ENCODE results near the gene OSBPL10.

DNA sequence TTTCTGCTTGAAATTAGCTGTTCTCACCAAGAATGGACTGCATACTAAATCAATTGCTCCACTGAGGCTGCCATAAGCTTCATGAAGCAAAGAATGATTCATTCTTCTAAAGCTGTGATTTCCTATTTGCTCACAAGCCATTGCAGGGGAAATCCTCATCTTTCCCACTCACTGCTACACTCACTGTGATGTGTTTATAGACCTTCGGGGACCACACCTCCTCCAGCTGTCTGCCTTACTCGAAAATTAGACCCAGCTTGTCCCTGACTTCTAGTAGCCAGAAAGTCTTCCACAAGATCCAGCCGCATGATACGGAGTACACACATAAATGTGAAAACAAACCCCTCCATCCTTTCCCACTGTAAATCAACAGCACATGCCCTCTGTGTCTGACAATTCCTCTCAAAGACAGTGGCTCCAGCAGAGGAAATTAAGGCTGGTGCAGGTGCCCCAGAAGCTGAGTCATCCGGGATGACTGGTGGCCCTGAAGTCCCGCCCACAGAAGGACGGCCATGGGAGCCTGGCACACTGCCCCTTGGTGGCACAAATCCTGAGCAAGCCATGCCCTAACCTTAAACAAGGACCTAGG lies 276.4 kb downstream of the OSBPL10 start:
- TF ChIP-seq, protein P1, sequence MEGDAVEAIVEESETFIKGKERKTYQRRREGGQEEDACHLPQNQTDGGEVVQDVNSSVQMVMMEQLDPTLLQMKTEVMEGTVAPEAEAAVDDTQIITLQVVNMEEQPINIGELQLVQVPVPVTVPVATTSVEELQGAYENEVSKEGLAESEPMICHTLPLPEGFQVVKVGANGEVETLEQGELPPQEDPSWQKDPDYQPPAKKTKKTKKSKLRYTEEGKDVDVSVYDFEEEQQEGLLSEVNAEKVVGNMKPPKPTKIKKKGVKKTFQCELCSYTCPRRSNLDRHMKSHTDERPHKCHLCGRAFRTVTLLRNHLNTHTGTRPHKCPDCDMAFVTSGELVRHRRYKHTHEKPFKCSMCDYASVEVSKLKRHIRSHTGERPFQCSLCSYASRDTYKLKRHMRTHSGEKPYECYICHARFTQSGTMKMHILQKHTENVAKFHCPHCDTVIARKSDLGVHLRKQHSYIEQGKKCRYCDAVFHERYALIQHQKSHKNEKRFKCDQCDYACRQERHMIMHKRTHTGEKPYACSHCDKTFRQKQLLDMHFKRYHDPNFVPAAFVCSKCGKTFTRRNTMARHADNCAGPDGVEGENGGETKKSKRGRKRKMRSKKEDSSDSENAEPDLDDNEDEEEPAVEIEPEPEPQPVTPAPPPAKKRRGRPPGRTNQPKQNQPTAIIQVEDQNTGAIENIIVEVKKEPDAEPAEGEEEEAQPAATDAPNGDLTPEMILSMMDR (IDR thresholded peaks at IDR 0.05; ENCODE audit: poor library complexity, severe bottlenecking), result no peak
- no peak for TF ChIP-seq EZH2 (IDR thresholded peaks at IDR 0.05; ENCODE audit: borderline replicate concordance, insufficient read depth, low read length, poor library complexity, severe bottlenecking)
- no peak for TF ChIP-seq EP300 (conservative IDR thresholded peaks at IDR 0.05; ENCODE audit: poor library complexity, severe bottlenecking)
- TF ChIP-seq REST (IDR thresholded peaks at IDR 0.05; ENCODE audit: borderline replicate concordance), result no peak
- no peak for TF ChIP-seq POLR2AphosphoS5 (IDR thresholded peaks at IDR 0.05)
- TF ChIP-seq SMC3 (conservative IDR thresholded peaks at IDR 0.05; ENCODE audit: poor library complexity), result no peak
- no peak for TF ChIP-seq TAF1 (IDR thresholded peaks at IDR 0.05; ENCODE audit: low read depth)
- no peak for TF ChIP-seq MXI1 (conservative IDR thresholded peaks at IDR 0.05; ENCODE audit: poor library complexity, severe bottlenecking)

Measured in neural cell (in vitro differentiated cells).